H9 (cell line): ENCODE results near the gene SCO2. TPM values are rescaled to one million over a fixed set of nuclear protein-coding genes. Genes with fewer than 3 reads are reported as not detected.

Experiments used
- DNase-seq: peaks from one replicate; pipeline ENCODE4 v3.0.0-alpha.2; 2017
- H2AFZ ChIP-seq: one replicate; pipeline ENCODE4 v1.6.1; 2013; ENCODE audit warnings: mild to moderate bottlenecking, low read length, control low read depth, moderate library complexity
- H2AK5ac ChIP-seq: 2 replicates; pipeline ENCODE4 v1.6.1; 2013; ENCODE audit warnings: low read length, control low read depth, mixed read lengths; ENCODE audit not compliant: insufficient read length
- H2BK120ac ChIP-seq: one replicate; pipeline ENCODE4 v1.6.1; 2013; ENCODE audit warnings: low read depth, mild to moderate bottlenecking, low read length, control low read depth, inconsistent platforms; ENCODE audit not compliant: poor library complexity, severe bottlenecking
- H2BK12ac ChIP-seq: 2 replicates; pipeline ENCODE4 v1.6.1; 2013; ENCODE audit warnings: low read length, control low read depth, mixed read lengths, low read depth; ENCODE audit not compliant: insufficient read length
- H2BK15ac ChIP-seq: 2 replicates; pipeline ENCODE4 v1.6.1; 2013; ENCODE audit warnings: low read depth, low read length, control low read depth
- H2BK20ac ChIP-seq: one replicate; pipeline ENCODE4 v1.6.1; 2013; ENCODE audit warnings: low read depth, mild to moderate bottlenecking, low read length, control low read depth, inconsistent platforms; ENCODE audit not compliant: poor library complexity, severe bottlenecking
- H2BK5ac ChIP-seq: 2 replicates; pipeline ENCODE4 v1.6.1; 2013; ENCODE audit warnings: low read length, control low read depth, mixed read lengths; ENCODE audit not compliant: insufficient read length
- H3K14ac ChIP-seq: 2 replicates; pipeline ENCODE4 v1.6.1; 2013; ENCODE audit warnings: low read length, control low read depth; ENCODE audit not compliant: insufficient read depth
- H3K18ac ChIP-seq: 2 replicates; pipeline ENCODE4 v1.6.1; 2013; ENCODE audit warnings: low read depth, mild to moderate bottlenecking, mixed read lengths, low read length, control low read depth; ENCODE audit not compliant: insufficient read length
- H3K23ac ChIP-seq: 2 replicates; pipeline ENCODE4 v1.6.1; 2013; ENCODE audit warnings: low read length, control low read depth, mixed read lengths, low read depth; ENCODE audit not compliant: insufficient read length
- H3K23me2 ChIP-seq: 2 replicates; pipeline ENCODE4 v1.6.1; 2013; ENCODE audit warnings: low read depth, mild to moderate bottlenecking, mixed read lengths, low read length, control low read depth; ENCODE audit not compliant: insufficient read length, poor library complexity, severe bottlenecking
- H3K27ac ChIP-seq: 2 replicates; pipeline ENCODE4 v1.5.1; 2013; ENCODE audit warnings: low read length, control low read depth, mixed read lengths, low read depth; ENCODE audit not compliant: insufficient read length
- H3K27me3 ChIP-seq: 2 replicates; pipeline ENCODE4 v1.6.1; 2013; ENCODE audit warnings: low read length, control low read depth, inconsistent platforms; ENCODE audit not compliant: insufficient read depth
- H3K4ac ChIP-seq: 2 replicates; pipeline ENCODE4 v1.6.1; 2013; ENCODE audit warnings: low read depth, mild to moderate bottlenecking, control low read depth, inconsistent platforms, low read length, moderate library complexity
- H3K4me1 ChIP-seq: 2 replicates; pipeline ENCODE4 v1.6.1; 2013; ENCODE audit warnings: low read length, control low read depth, inconsistent platforms; ENCODE audit not compliant: insufficient read depth
- H3K4me2 ChIP-seq: 2 replicates; pipeline ENCODE4 v1.6.1; 2013; ENCODE audit warnings: low read length, control low read depth, mixed read lengths; ENCODE audit not compliant: insufficient read length, insufficient read depth
- H3K56ac ChIP-seq: 2 replicates; pipeline ENCODE4 v1.6.1; 2013; ENCODE audit warnings: low read depth, mild to moderate bottlenecking, mixed read lengths, low read length, control low read depth; ENCODE audit not compliant: insufficient read length
- H3K79me1 ChIP-seq: 2 replicates; pipeline ENCODE4 v1.6.1; 2013; ENCODE audit warnings: low read depth, mild to moderate bottlenecking, moderate library complexity, low read length, control low read depth, inconsistent platforms; ENCODE audit not compliant: insufficient read depth, poor library complexity, severe bottlenecking
- H3K79me2 ChIP-seq: 2 replicates; pipeline ENCODE4 v1.6.1; 2013; ENCODE audit warnings: low read length, control low read depth, inconsistent platforms; ENCODE audit not compliant: insufficient read depth
- H3K9ac ChIP-seq: 2 replicates; pipeline ENCODE4 v1.6.1; 2013; ENCODE audit warnings: low read length, control low read depth, mixed read lengths; ENCODE audit not compliant: insufficient read length; ENCODE audit errors: extremely low read depth
- H3K9me3 ChIP-seq: one replicate; pipeline ENCODE4 v1.6.1; 2013; ENCODE audit warnings: low read depth, low read length, inconsistent platforms; ENCODE audit not compliant: control insufficient read depth
- H3T11ph ChIP-seq: one replicate; pipeline ENCODE4 v1.6.1; 2013; ENCODE audit warnings: mild to moderate bottlenecking, low read length, control low read depth, inconsistent platforms
- H4K20me1 ChIP-seq: one replicate; pipeline ENCODE4 v1.6.1; 2013; ENCODE audit not compliant: control insufficient read depth, insufficient read length, insufficient read depth
- H4K5ac ChIP-seq: 2 replicates; pipeline ENCODE4 v1.6.1; 2013; ENCODE audit warnings: low read depth, mild to moderate bottlenecking, mixed read lengths, low read length, control low read depth; ENCODE audit not compliant: insufficient read length
- H4K8ac ChIP-seq: replicated peaks from 2 replicates; pipeline ENCODE4 v1.6.1; 2013; ENCODE audit warnings: low read length, control low read depth, mixed read lengths, low read depth; ENCODE audit not compliant: insufficient read length
- H4K91ac ChIP-seq: 2 replicates; pipeline ENCODE4 v1.6.1; 2013; ENCODE audit warnings: low read depth, mild to moderate bottlenecking, moderate library complexity, mixed read lengths, low read length, control low read depth; ENCODE audit not compliant: insufficient read length
- H3K27ac Mint-ChIP-seq, 3 experiments: 2 replicates in 2 of 3; 3 replicates in 1 of 3; pipeline ENCODE4 v1.8.0; 2020 to 2021; ENCODE audit warnings: mixed read lengths in 3 of 3, mild to moderate bottlenecking in 1 of 3, moderate library complexity in 1 of 3
- H3K27me3 Mint-ChIP-seq: 2 replicates; pipeline ENCODE4 v1.8.0; 2021; ENCODE audit warnings: low read depth, mild to moderate bottlenecking, moderate library complexity, mixed read lengths
- H3K36me3 Mint-ChIP-seq, 3 experiments: 2 replicates in 2 of 3; 3 replicates in 1 of 3; pipeline ENCODE4 v1.8.0; 2020 to 2021; ENCODE audit warnings: low read depth in 3 of 3, mixed read lengths in 3 of 3; ENCODE audit not compliant: insufficient read depth in 1 of 3
- H3K4me1 Mint-ChIP-seq, 2 experiments: 2 replicates each; pipeline ENCODE4 v1.8.0; 2020; ENCODE audit warnings: mixed read lengths in 2 of 2
- H3K4me3 Mint-ChIP-seq, 2 experiments: 2 replicates in 1 of 2; 3 replicates in 1 of 2; pipeline ENCODE4 v1.8.0; 2020 to 2021; ENCODE audit warnings: mild to moderate bottlenecking in 2 of 2, mixed read lengths in 2 of 2, moderate library complexity in 1 of 2
- H3K9me3 Mint-ChIP-seq, 2 experiments: 2 replicates in 1 of 2; 3 replicates in 1 of 2; pipeline ENCODE4 v1.8.0; 2020; ENCODE audit warnings: mild to moderate bottlenecking in 2 of 2, mixed read lengths in 2 of 2, moderate library complexity in 1 of 2
- CTCF ChIP-seq: fragments of 200-600 bp; sonication (generic); conservative IDR thresholded peaks from 3 replicates; pipeline ENCODE4 v1.8.0; 2021; ENCODE audit warnings: antibody characterized with exemption, mild to moderate bottlenecking
- WGBS: extraction: QIAGEN DNeasy Blood & Tissue Kit; methylation state at CpG from one replicate; pipeline ENCODE4 v1.1.7; 2013; ENCODE audit warnings: missing lambda C conversion rate, low lambda C conversion rate, mixed read lengths; ENCODE audit not compliant: insufficient read length; ENCODE audit errors: extremely low coverage; 5-methylcytosine and 5-hydroxymethylcytosine counted together
- total RNA-seq: library from RNA; stranded (reverse); gene quantifications from 2 replicates; pipeline ENCODE4 v1.2.1, GENCODE V29; 2021

Gene SCO2
- total RNA-seq, 1 experiment from 2014 or later, result 3.3 TPM

- Histone ChIP-seq H3K56ac (no peak within 1 kb of the TSS), H4K91ac (no peak within 1 kb of the TSS), H2BK12ac (no peak within 1 kb of the TSS), H2BK120ac (no peak within 1 kb of the TSS), H3K18ac (peak within 1 kb of the TSS; percentile 99), H3K27ac (no peak within 1 kb of the TSS), H2BK20ac (no peak within 1 kb of the TSS), H3K23ac (no peak within 1 kb of the TSS), H3K4me2 (peak within 1 kb of the TSS; percentile 97), H3K4me1 (no peaks in the 10 kb centered on the region), H2AFZ (no peak within 1 kb of the TSS), H4K8ac (peak within 1 kb of the TSS; percentile 98), H3K9ac (peak within 1 kb of the TSS; percentile 99), H3T11ph (no peak within 1 kb of the TSS), H3K9me3 (no peaks in the 10 kb centered on the region), H4K20me1 (no peaks in the 10 kb centered on the region), H2BK15ac (no peak within 1 kb of the TSS), H3K14ac (peak within 1 kb of the TSS; percentile 99), H3K4ac (no peak within 1 kb of the TSS), H3K79me2 (peaks cover 11% of the 10 kb centered on the region; the same call in 1 of the 2 replicates), H2AK5ac (no peak within 1 kb of the TSS), H3K27me3 (no peaks in the 10 kb centered on the region), H3K79me1 (peaks cover 11% of the 10 kb centered on the region), H2BK5ac (peak within 1 kb of the TSS; percentile 85), H3K23me2 (peaks cover 12% of the 10 kb centered on the region), H4K5ac (no peak within 1 kb of the TSS)
- H3K27ac Mint-ChIP-seq, result peak within 1 kb of the TSS; percentile 98; a peak in 6 of 7 replicates
- no peak for DNase-seq
- H3K4me3 Mint-ChIP-seq, result peak within 1 kb of the TSS; percentile 92 to 96
- no peak for TF ChIP-seq CTCF
- H3K4me1 Mint-ChIP-seq, result peaks cover 10 to 14% of the 10 kb centered on the region in 2 experiments
- WGBS, result no CpG with 5 or more reads among the region's 62 CpGs
- no peaks in the 10 kb centered on the region for H3K9me3 Mint-ChIP-seq
- H3K27me3 Mint-ChIP-seq, result no peaks in the 10 kb centered on the region
- H3K36me3 Mint-ChIP-seq, result peaks cover 0 to 8% (median 0%) of the 10 kb centered on the region in 3 experiments; a peak in 2 of 7 replicates
These were observed 17.9 kb downstream of the SCO2 start, which contains the start of gene LMF2 for GRCh38 chr22:50507421-50507990. TSS of gene LMF2 (minus strand) at chr22:50507702. CDS start at chr22:50507675, 27 bp downstream.
